Loucy (cell line): ENCODE data around the gene DDIT3.

ENCODE experiments used
- H2AFZ ChIP-seq: fragments of 200-600 bp; sonication (generic); 2 replicates; pipeline ENCODE4 v1.6.0; 2016; ENCODE audit warnings: antibody characterized with exemption, mild to moderate bottlenecking, low read length, moderate library complexity
- H3F3A ChIP-seq: fragments of 200-600 bp; 2 replicates; pipeline ENCODE4 v1.6.0; 2016; ENCODE audit warnings: antibody characterized with exemption, low read depth, mild to moderate bottlenecking
- H3K27me3 ChIP-seq: fragments of 200-600 bp; sonication (generic); 2 replicates; pipeline ENCODE4 v1.6.1; 2014; ENCODE audit warnings: low read length, mild to moderate bottlenecking; ENCODE audit not compliant: insufficient read depth, poor library complexity, severe bottlenecking
- H3K36me3 ChIP-seq: fragments of 200-600 bp; sonication (generic); 2 replicates; pipeline ENCODE4 v1.6.1; 2016; ENCODE audit warnings: low read length; ENCODE audit not compliant: insufficient read depth
- H3K4me1 ChIP-seq: fragments of 200-600 bp; sonication (generic); 2 replicates; pipeline ENCODE4 v1.5.1; 2014; ENCODE audit warnings: low read length, mild to moderate bottlenecking; ENCODE audit not compliant: insufficient read depth, poor library complexity, severe bottlenecking
- H3K4me2 ChIP-seq: fragments of 200-600 bp; sonication (generic); 2 replicates; pipeline ENCODE4 v1.6.0; 2014; ENCODE audit warnings: antibody characterized with exemption, low read length, low read depth, mild to moderate bottlenecking; ENCODE audit not compliant: poor library complexity, severe bottlenecking
- H3K4me3 ChIP-seq: fragments of 200-600 bp; sonication (generic); 2 replicates; pipeline ENCODE4 v1.5.1; 2014; ENCODE audit warnings: low read length, mild to moderate bottlenecking, mixed read lengths; ENCODE audit not compliant: poor library complexity, severe bottlenecking
- H3K79me2 ChIP-seq: fragments of 200-600 bp; sonication (generic); 2 replicates; pipeline ENCODE4 v1.6.1; 2014; ENCODE audit warnings: low read length; ENCODE audit not compliant: insufficient read depth
- H3K9ac ChIP-seq: fragments of 200-600 bp; sonication (generic); 2 replicates; pipeline ENCODE4 v1.6.0; 2014; ENCODE audit warnings: mild to moderate bottlenecking, low read depth, low read length, moderate library complexity; ENCODE audit not compliant: poor library complexity, severe bottlenecking
- H3K9me2 ChIP-seq: fragments of 200-600 bp; sonication (generic); replicated peaks from 2 replicates; pipeline ENCODE4 v1.6.1; 2016; ENCODE audit warnings: low read depth, low read length, mixed read lengths
- H3K9me3 ChIP-seq: fragments of 200-600 bp; sonication (generic); 2 replicates; pipeline ENCODE4 v1.6.1; 2014; ENCODE audit warnings: mild to moderate bottlenecking, antibody characterized with exemption, low read length, low read depth; ENCODE audit not compliant: insufficient read depth
- H4K20me1 ChIP-seq: fragments of 200-600 bp; sonication (generic); 2 replicates; pipeline ENCODE4 v1.6.0; 2014; ENCODE audit warnings: antibody characterized with exemption, low read length, mild to moderate bottlenecking; ENCODE audit not compliant: insufficient read depth, poor library complexity, severe bottlenecking
- CTCF ChIP-seq: fragments of 200-600 bp; sonication (generic); conservative IDR thresholded peaks from 2 replicates; pipeline ENCODE4 v1.5.1; 2014; ENCODE audit warnings: mild to moderate bottlenecking, antibody characterized with exemption, low read length
- EZH2phosphoT487 ChIP-seq: fragments of 200-600 bp; IDR thresholded peaks from 2 replicates; pipeline ENCODE4 v1.6.1; 2018; ENCODE audit warnings: antibody characterized with exemption, mild to moderate bottlenecking, moderate library complexity, borderline replicate concordance

The DDIT3 gene

DNA sequence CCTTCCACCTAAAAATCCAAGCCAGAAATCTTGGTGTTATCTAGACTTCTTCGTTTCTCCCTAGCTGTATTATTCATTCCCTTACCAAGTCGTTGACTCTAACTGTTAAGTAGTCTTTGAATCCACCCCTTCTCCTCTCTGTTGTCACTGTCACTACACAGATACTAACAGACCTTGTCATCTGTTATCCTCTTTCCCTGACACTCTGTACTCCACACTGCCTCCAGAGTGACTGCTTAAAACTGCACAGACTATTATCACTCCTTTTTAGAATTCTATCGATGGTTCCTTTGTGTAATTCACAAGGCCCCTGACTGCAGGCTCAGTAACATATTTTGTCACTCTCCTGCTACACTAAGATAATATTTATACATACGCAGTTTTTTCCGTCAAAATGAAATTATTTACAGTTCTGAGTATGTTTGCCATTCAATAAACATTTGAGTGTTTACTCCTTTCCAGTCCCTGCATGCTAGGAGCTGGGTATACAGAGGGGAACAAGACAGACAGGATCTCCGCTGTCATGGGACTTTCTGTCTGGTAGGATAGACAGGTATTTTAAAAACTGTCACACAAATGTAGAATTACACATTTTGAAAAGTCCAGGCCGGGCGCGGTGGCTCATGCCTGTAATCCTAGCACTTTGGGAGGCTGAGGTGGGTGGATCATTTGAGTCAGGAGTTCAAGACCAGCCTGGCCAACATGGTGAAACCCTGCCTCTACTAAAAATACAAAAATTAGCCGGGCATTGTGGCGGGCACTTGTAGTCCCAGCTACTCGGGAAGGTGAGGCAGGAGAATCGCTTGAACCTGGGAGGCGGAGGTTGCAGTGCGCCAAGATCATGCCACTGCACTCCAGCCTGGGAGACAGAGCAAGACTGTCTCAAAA is 28.7 kb downstream of the DDIT3 start:
- H2AFZ ChIP-seq: no peak overlapping the region
- peaks cover 19% of the 10 kb centered on the region for H3K4me1 ChIP-seq
- no peak overlapping the region for H3K4me2 ChIP-seq
- peaks cover 32% of the 10 kb centered on the region for H3K79me2 ChIP-seq
- H3F3A ChIP-seq: no peaks in the 10 kb centered on the region
- H3K27me3 ChIP-seq: no peaks in the 10 kb centered on the region
- H4K20me1 ChIP-seq: peaks cover 29% of the 10 kb centered on the region
- H3K9me2 ChIP-seq: no peaks in the 10 kb centered on the region
- H3K9me3 ChIP-seq: no peaks in the 10 kb centered on the region
- H3K36me3 ChIP-seq: peaks cover 30% of the 10 kb centered on the region; the same call in 1 of the 2 replicates
- H3K9ac ChIP-seq: no peak overlapping the region
- TF ChIP-seq EZH2phosphoT487 (no peak), CTCF (peak; percentile 57)
- H3K4me3 ChIP-seq: no peak overlapping the region

DNA sequence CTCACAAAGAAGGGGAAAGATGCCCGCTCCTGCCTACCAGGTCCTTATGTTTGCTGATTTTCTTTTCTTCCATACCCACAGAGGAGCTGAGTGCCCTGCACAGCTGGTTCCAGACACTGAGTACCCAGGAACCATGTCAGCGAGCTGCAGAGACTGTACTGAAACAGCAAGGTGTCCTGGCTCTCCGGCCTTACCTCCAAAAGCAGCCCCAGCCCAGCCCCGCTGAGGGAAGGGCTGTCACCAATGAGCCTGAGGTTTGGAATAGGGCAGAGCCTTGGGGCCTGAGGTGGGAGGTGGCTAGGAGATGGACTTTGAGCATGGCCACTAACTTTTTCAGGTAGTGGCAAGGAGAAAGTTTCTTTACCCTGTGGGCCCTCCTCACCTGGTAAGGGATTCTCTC is 30.2 kb downstream of the DDIT3 start:
- H3K27me3 ChIP-seq: no peaks in the 10 kb centered on the region
- no peaks in the 10 kb centered on the region for H3K9me3 ChIP-seq
- peaks cover 32% of the 10 kb centered on the region for H3K79me2 ChIP-seq
- H4K20me1 ChIP-seq: peaks cover 29% of the 10 kb centered on the region
- no peaks in the 10 kb centered on the region for H3K9me2 ChIP-seq
- H2AFZ ChIP-seq: no peak overlapping the region
- peak overlapping the region; percentile 90 for H3K4me3 ChIP-seq
- TF ChIP-seq CTCF (no peak), EZH2phosphoT487 (no peak)
- no peak overlapping the region for H3K9ac ChIP-seq
- H3K4me1 ChIP-seq: peaks cover 19% of the 10 kb centered on the region
- H3F3A ChIP-seq: no peaks in the 10 kb centered on the region
- peaks cover 22% of the 10 kb centered on the region; the same call in 1 of the 2 replicates for H3K36me3 ChIP-seq
- H3K4me2 ChIP-seq: peak overlapping the region; percentile 91

- TF ChIP-seq CTCF (no peak), EZH2phosphoT487 (no peak)
Observed at GRCh38 chr12:57489157-57489641, 31.1 kb downstream of the DDIT3 start.

More at GRCh38 chr12:57489157-57489641, 31.1 kb downstream of the DDIT3 start:
- Histone ChIP-seq H3K79me2 (peaks cover 32% of the 10 kb centered on the region), H3F3A (no peaks in the 10 kb centered on the region), H4K20me1 (peaks cover 29% of the 10 kb centered on the region), H3K4me1 (peaks cover 19% of the 10 kb centered on the region), H3K36me3 (peaks cover 22% of the 10 kb centered on the region; the same call in 1 of the 2 replicates), H3K9me2 (no peaks in the 10 kb centered on the region), H3K9ac (peak overlapping the region; percentile 97), H3K9me3 (no peaks in the 10 kb centered on the region), H3K27me3 (no peaks in the 10 kb centered on the region), H3K4me3 (peak overlapping the region; percentile 90), H2AFZ (no peak overlapping the region), H3K4me2 (peak overlapping the region; percentile 91)
